GM23338 (cell line): ENCODE data around the gene HK1. TPM values are rescaled to one million over a fixed set of nuclear protein-coding genes. Genes with fewer than 3 reads are reported as not detected.
A peak's percentile ranks its signal among the peaks of the same experiment; 100 is the strongest.

Source experiments
- ATAC-seq: fragments of 200-7000 bp; cut with Tn5 transposase; 3 replicates; pipeline ENCODE4 v1.9.1; 2020
- DNase-seq: peaks from one replicate; pipeline ENCODE4 v3.0.0-alpha.2; 2015; ENCODE audit warnings: low spot score
- H2AFZ ChIP-seq: fragments of 200-600 bp; sonication (generic); 2 replicates; pipeline ENCODE4 v1.8.0; 2016; ENCODE audit warnings: antibody characterized with exemption, mild to moderate bottlenecking, moderate library complexity
- H3F3A ChIP-seq: fragments of 200-600 bp; sonication (generic); replicated peaks from 2 replicates; pipeline ENCODE4 v1.8.0; 2017; ENCODE audit warnings: antibody characterized with exemption, mixed run types, low read depth
- H3K27ac ChIP-seq: fragments of 200-600 bp; sonication (generic); 2 replicates; pipeline ENCODE4 v1.6.1; 2016; ENCODE audit warnings: low read depth
- H3K27me3 ChIP-seq: fragments of 200-600 bp; sonication (generic); 2 replicates; pipeline ENCODE4 v1.8.0; 2016; ENCODE audit warnings: mild to moderate bottlenecking, mixed run types, moderate library complexity; ENCODE audit not compliant: insufficient read depth
- H3K36me3 ChIP-seq: fragments of 200-600 bp; sonication (generic); 2 replicates; pipeline ENCODE4 v1.8.0; 2016; ENCODE audit warnings: mild to moderate bottlenecking; ENCODE audit not compliant: insufficient read depth
- H3K4me1 ChIP-seq: fragments of 200-600 bp; sonication (generic); 2 replicates; pipeline ENCODE4 v1.8.0; 2016; ENCODE audit warnings: mild to moderate bottlenecking, moderate library complexity; ENCODE audit not compliant: insufficient read depth
- H3K4me2 ChIP-seq: fragments of 200-600 bp; sonication (generic); 2 replicates; pipeline ENCODE4 v1.7.1; 2017; ENCODE audit warnings: mixed run types
- H3K4me3 ChIP-seq: fragments of 200-600 bp; sonication (generic); 2 replicates; pipeline ENCODE4 v1.6.1; 2016; ENCODE audit warnings: mixed run types
- H3K79me2 ChIP-seq: fragments of 200-600 bp; sonication (generic); replicated peaks from 2 replicates; pipeline ENCODE4 v1.8.0; 2017; ENCODE audit warnings: mild to moderate bottlenecking; ENCODE audit not compliant: insufficient read depth
- H3K9me2 ChIP-seq: fragments of 200-600 bp; sonication (generic); 2 replicates; pipeline ENCODE4 v1.8.0; 2017; ENCODE audit not compliant: insufficient read depth
- H4K20me1 ChIP-seq: fragments of 200-600 bp; sonication (generic); replicated peaks from 2 replicates; pipeline ENCODE4 v1.8.0; 2017; ENCODE audit warnings: mild to moderate bottlenecking; ENCODE audit not compliant: insufficient read depth
- H3K27ac Mint-ChIP-seq: 2 replicates; pipeline ENCODE4 v1.8.0; 2020; ENCODE audit warnings: inconsistent platforms, mild to moderate bottlenecking, moderate library complexity, mixed read lengths
- H3K27me3 Mint-ChIP-seq: 3 replicates; pipeline ENCODE4 v1.8.0; 2022; ENCODE audit warnings: low read depth, mild to moderate bottlenecking, moderate library complexity, mixed read lengths, inconsistent platforms; ENCODE audit not compliant: insufficient read depth, poor library complexity
- H3K36me3 Mint-ChIP-seq: 3 replicates; pipeline ENCODE4 v1.8.0; 2021; ENCODE audit warnings: low read depth, mild to moderate bottlenecking, inconsistent platforms, moderate library complexity, mixed read lengths
- H3K4me1 Mint-ChIP-seq: 3 replicates; pipeline ENCODE4 v1.8.0; 2020; ENCODE audit warnings: mild to moderate bottlenecking, inconsistent platforms, mixed read lengths
- H3K4me3 Mint-ChIP-seq: 3 replicates; pipeline ENCODE4 v1.8.0; 2021; ENCODE audit warnings: moderate library complexity, mild to moderate bottlenecking, inconsistent platforms, mixed read lengths
- H3K9me3 Mint-ChIP-seq: 3 replicates; pipeline ENCODE4 v1.8.0; 2020; ENCODE audit warnings: moderate library complexity, mild to moderate bottlenecking, inconsistent platforms, mixed read lengths
- CREB1 ChIP-seq: fragments of 250-450 bp; sonication (Bioruptor Pico); IDR thresholded peaks from 2 replicates; pipeline ENCODE4 v1.5.0; 2020; ENCODE audit warnings: low read depth, mild to moderate bottlenecking, moderate library complexity
- CTCF ChIP-seq, 2 experiments: fragments of 200-600 bp in 1 of 2; sonication (generic) in 1 of 2; conservative IDR thresholded peaks; 2 replicates each; pipeline versions ENCODE4 v1.5.1 to v1.6.1; 2016 to 2017; ENCODE audit warnings: antibody characterized with exemption in 2 of 2, low read depth in 2 of 2, mild to moderate bottlenecking in 2 of 2, moderate library complexity in 1 of 2
- ETS1 ChIP-seq: IDR thresholded peaks from 2 replicates; pipeline ENCODE4 v1.6.1; 2016; ENCODE audit warnings: antibody characterized with exemption
- EZH2 ChIP-seq: fragments of 200-600 bp; sonication (generic); IDR thresholded peaks from one replicate; pipeline ENCODE4 v1.8.0; 2017; ENCODE audit warnings: antibody characterized with exemption, mild to moderate bottlenecking, low read depth; ENCODE audit not compliant: unreplicated experiment
- EZH2phosphoT487 ChIP-seq: fragments of 200-600 bp; sonication (generic); IDR thresholded peaks from one replicate; pipeline ENCODE4 v1.8.1; 2018; ENCODE audit warnings: antibody characterized with exemption; ENCODE audit not compliant: unreplicated experiment
- JUNB ChIP-seq: IDR thresholded peaks from one replicate; pipeline ENCODE4 v1.6.1; 2016; ENCODE audit warnings: antibody characterized with exemption; ENCODE audit not compliant: unreplicated experiment
- NANOG ChIP-seq: IDR thresholded peaks from 2 replicates; pipeline ENCODE4 v1.6.1; 2016; ENCODE audit warnings: antibody characterized with exemption, borderline replicate concordance
- POLR2AphosphoS5 ChIP-seq: IDR thresholded peaks from 2 replicates; pipeline ENCODE4 v1.6.1; 2016; ENCODE audit warnings: antibody characterized with exemption, low read depth
- STAT1 ChIP-seq: IDR thresholded peaks from one replicate; pipeline ENCODE4 v1.6.1; 2016; ENCODE audit warnings: antibody characterized with exemption; ENCODE audit not compliant: unreplicated experiment
- ZNF114 ChIP-seq: fragments of 250-450 bp; sonication (Bioruptor Pico); IDR thresholded peaks from 2 replicates; pipeline ENCODE4 v1.5.0; 2020; ENCODE audit warnings: mild to moderate bottlenecking, moderate library complexity
- ZNF331 ChIP-seq: fragments of 250-450 bp; sonication (Bioruptor Pico); IDR thresholded peaks from 2 replicates; pipeline ENCODE4 v1.5.0; 2020; ENCODE audit warnings: low read depth, mild to moderate bottlenecking, moderate library complexity
- polyA plus RNA-seq: library from polyadenylated mRNA; unstranded; fragments of >200 nt; fragmentation: Nextera tagmentation; extraction: Ambion mirVana; gene quantifications from 2 replicates; pipeline ENCODE4 v1.2.1, GENCODE V29; 2016
- total RNA-seq: library from RNA; depleted of rRNA; stranded (reverse); fragments of >200 nt; shearing (Covaris generic); gene quantifications from 2 replicates; pipeline ENCODE4 v1.2.3, GENCODE V29; 2014
- TF ChIP-seq, protein P1 (sequence below): fragments of 250-450 bp; sonication (Bioruptor Pico); IDR thresholded peaks from 2 replicates; pipeline ENCODE4 v1.5.0; 2020; ENCODE audit warnings: mild to moderate bottlenecking, moderate library complexity
- TF ChIP-seq, protein P2 (sequence below): IDR thresholded peaks from one replicate; pipeline ENCODE4 v1.6.1; 2018; ENCODE audit warnings: antibody characterized with exemption; ENCODE audit not compliant: unreplicated experiment

The HK1 gene
- total and polyA plus RNA-seq, 2 experiments from 2014 or later: 76.6 to 229 TPM

DNA sequence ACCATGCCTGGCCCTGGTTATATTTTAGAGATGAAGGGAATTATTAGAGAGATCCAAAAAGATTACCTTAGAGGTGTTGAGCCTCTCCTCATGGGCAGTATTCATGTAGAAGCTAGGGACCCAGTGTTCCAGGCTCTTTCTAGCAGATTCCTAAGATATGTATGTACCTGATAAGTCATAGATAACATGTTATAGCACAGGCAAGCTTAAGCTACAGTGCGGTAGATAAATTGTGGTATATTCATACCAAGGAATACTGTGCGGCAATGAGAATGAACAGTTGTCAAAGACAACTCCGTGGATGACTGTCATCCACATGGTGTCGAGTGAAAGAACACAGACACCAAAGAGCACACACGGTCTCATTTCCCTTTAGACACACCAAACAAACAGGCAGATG lies 85.4 kb downstream of the HK1 start:
- Mint-ChIP-seq H3K27me3 (peaks cover 5% of the 10 kb centered on the region), H3K36me3 (peaks cover 48% of the 10 kb centered on the region), H3K4me3 (no peak overlapping the region), H3K9me3 (no peaks in the 10 kb centered on the region), H3K4me1 (peaks cover 33% of the 10 kb centered on the region), H3K27ac (peak overlapping the region; percentile 52)
- ATAC-seq: no peak
- Histone ChIP-seq H3K4me1 (peaks cover 17% of the 10 kb centered on the region), H3F3A (peaks cover 4% of the 10 kb centered on the region; the same call in 1 of the 2 replicates), H3K9me2 (no peaks in the 10 kb centered on the region), H3K4me3 (no peak overlapping the region), H3K36me3 (peaks cover 13% of the 10 kb centered on the region), H4K20me1 (peaks cover 15% of the 10 kb centered on the region), H3K27me3 (no peaks in the 10 kb centered on the region), H3K79me2 (peaks cover 70% of the 10 kb centered on the region), H2AFZ (no peak overlapping the region), H3K4me2 (no peak overlapping the region), H3K27ac (0 out of 2 replicates have a peak overlapping the region, but pooled peaks have one; percentile 69)
- TF ChIP-seq EZH2 (no peak), ZNF114 (CRISPR knock-in tag) (no peak), EZH2phosphoT487 (no peak), STAT1 (no peak), ZNF331 (CRISPR knock-in tag) (no peak), POLR2AphosphoS5 (no peak), CREB1 (no peak), JUNB (no peak), NANOG (no peak), ETS1 (no peak), CTCF (conservative IDR thresholded peaks at IDR 0.05; ENCODE audit: low read depth in 2 of 2) (no peak)
- TF ChIP-seq, protein P1, sequence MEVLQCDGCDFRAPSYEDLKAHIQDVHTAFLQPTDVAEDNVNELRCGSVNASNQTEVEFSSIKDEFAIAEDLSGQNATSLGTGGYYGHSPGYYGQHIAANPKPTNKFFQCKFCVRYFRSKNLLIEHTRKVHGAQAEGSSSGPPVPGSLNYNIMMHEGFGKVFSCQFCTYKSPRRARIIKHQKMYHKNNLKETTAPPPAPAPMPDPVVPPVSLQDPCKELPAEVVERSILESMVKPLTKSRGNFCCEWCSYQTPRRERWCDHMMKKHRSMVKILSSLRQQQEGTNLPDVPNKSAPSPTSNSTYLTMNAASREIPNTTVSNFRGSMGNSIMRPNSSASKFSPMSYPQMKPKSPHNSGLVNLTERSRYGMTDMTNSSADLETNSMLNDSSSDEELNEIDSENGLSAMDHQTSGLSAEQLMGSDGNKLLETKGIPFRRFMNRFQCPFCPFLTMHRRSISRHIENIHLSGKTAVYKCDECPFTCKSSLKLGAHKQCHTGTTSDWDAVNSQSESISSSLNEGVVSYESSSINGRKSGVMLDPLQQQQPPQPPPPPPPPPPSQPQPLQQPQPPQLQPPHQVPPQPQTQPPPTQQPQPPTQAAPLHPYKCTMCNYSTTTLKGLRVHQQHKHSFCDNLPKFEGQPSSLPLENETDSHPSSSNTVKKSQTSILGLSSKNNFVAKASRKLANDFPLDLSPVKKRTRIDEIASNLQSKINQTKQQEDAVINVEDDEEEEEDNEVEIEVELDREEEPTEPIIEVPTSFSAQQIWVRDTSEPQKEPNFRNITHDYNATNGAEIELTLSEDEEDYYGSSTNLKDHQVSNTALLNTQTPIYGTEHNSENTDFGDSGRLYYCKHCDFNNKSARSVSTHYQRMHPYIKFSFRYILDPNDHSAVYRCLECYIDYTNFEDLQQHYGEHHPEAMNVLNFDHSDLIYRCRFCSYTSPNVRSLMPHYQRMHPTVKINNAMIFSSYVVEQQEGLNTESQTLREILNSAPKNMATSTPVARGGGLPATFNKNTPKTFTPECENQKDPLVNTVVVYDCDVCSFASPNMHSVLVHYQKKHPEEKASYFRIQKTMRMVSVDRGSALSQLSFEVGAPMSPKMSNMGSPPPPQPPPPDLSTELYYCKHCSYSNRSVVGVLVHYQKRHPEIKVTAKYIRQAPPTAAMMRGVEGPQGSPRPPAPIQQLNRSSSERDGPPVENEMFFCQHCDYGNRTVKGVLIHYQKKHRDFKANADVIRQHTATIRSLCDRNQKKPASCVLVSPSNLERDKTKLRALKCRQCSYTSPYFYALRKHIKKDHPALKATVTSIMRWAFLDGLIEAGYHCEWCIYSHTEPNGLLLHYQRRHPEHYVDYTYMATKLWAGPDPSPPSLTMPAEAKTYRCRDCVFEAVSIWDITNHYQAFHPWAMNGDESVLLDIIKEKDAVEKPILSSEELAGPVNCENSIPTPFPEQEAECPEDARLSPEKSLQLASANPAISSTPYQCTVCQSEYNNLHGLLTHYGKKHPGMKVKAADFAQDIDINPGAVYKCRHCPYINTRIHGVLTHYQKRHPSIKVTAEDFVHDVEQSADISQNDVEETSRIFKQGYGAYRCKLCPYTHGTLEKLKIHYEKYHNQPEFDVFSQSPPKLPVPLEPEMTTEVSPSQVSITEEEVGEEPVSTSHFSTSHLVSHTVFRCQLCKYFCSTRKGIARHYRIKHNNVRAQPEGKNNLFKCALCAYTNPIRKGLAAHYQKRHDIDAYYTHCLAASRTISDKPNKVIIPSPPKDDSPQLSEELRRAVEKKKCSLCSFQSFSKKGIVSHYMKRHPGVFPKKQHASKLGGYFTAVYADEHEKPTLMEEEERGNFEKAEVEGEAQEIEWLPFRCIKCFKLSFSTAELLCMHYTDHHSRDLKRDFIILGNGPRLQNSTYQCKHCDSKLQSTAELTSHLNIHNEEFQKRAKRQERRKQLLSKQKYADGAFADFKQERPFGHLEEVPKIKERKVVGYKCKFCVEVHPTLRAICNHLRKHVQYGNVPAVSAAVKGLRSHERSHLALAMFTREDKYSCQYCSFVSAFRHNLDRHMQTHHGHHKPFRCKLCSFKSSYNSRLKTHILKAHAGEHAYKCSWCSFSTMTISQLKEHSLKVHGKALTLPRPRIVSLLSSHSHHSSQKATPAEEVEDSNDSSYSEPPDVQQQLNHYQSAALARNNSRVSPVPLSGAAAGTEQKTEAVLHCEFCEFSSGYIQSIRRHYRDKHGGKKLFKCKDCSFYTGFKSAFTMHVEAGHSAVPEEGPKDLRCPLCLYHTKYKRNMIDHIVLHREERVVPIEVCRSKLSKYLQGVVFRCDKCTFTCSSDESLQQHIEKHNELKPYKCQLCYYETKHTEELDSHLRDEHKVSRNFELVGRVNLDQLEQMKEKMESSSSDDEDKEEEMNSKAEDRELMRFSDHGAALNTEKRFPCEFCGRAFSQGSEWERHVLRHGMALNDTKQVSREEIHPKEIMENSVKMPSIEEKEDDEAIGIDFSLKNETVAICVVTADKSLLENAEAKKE (CRISPR knock-in tag): no peak
- TF ChIP-seq, protein P2, sequence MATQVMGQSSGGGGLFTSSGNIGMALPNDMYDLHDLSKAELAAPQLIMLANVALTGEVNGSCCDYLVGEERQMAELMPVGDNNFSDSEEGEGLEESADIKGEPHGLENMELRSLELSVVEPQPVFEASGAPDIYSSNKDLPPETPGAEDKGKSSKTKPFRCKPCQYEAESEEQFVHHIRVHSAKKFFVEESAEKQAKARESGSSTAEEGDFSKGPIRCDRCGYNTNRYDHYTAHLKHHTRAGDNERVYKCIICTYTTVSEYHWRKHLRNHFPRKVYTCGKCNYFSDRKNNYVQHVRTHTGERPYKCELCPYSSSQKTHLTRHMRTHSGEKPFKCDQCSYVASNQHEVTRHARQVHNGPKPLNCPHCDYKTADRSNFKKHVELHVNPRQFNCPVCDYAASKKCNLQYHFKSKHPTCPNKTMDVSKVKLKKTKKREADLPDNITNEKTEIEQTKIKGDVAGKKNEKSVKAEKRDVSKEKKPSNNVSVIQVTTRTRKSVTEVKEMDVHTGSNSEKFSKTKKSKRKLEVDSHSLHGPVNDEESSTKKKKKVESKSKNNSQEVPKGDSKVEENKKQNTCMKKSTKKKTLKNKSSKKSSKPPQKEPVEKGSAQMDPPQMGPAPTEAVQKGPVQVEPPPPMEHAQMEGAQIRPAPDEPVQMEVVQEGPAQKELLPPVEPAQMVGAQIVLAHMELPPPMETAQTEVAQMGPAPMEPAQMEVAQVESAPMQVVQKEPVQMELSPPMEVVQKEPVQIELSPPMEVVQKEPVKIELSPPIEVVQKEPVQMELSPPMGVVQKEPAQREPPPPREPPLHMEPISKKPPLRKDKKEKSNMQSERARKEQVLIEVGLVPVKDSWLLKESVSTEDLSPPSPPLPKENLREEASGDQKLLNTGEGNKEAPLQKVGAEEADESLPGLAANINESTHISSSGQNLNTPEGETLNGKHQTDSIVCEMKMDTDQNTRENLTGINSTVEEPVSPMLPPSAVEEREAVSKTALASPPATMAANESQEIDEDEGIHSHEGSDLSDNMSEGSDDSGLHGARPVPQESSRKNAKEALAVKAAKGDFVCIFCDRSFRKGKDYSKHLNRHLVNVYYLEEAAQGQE: no peak
- no peak for DNase-seq
